HG02943 (cell line): Measurements from ENCODE around the gene CSH2.
"Not testable (repeated sequence)": the region's sequence is repeated elsewhere in the genome, so short reads cannot be mapped to it uniquely, and the experiment has no call there.

Source experiments
- ATAC-seq: cut with Tn5 transposase; IDR thresholded peaks from one replicate; pipeline ENCODE4 v1.9.1; 2021; ENCODE audit warnings: mild to moderate bottlenecking, low read depth, moderate library complexity; ENCODE audit not compliant: unreplicated experiment

The CSH2 gene

GRCh38 chr17:63866625-63867024 lies 6.9 kb downstream of the CSH2 start:
- not testable (repeated sequence) for ATAC-seq

GRCh38 chr17:63859257-63859656 lies 14.2 kb downstream of the CSH2 start:
- ATAC-seq: no peak

- ATAC-seq: not testable (repeated sequence)
Observed at GRCh38 chr17:63856425-63856824, 17.1 kb downstream of the CSH2 start.

- ATAC-seq: no peak
Observed at GRCh38 chr17:63855185-63855584, 18.3 kb downstream of the CSH2 start.

GRCh38 chr17:63854709-63855108 lies 18.8 kb downstream of the CSH2 start:
- ATAC-seq: no peak

- no peak for ATAC-seq
Observed at GRCh38 chr17:63853260-63853659, 20.2 kb downstream of the CSH2 start.

GRCh38 chr17:63850401-63850800 lies 23.1 kb downstream of the CSH2 start:
- no peak for ATAC-seq

- peak; percentile 55 for ATAC-seq
Observed at GRCh38 chr17:63848834-63849689, 24.4 kb downstream of the CSH2 start.

- ATAC-seq: no peak
Observed at GRCh38 chr17:63847525-63848249, 25.8 kb downstream of the CSH2 start.

- no peak for ATAC-seq
Observed at GRCh38 chr17:63845509-63845908, 28.0 kb downstream of the CSH2 start.

GRCh38 chr17:63843910-63844677 lies 29.4 kb downstream of the CSH2 start:
- no peak for ATAC-seq

GRCh38 chr17:63843387-63843888 lies 30.0 kb downstream of the CSH2 start:
- not testable (repeated sequence) for ATAC-seq

- ATAC-seq: peak; percentile 71
Observed at GRCh38 chr17:63842540-63843386, 30.7 kb downstream of the CSH2 start, which contains the start of gene SMARCD2. Gene SMARCD2, minus strand, starts transcription at chr17:63842685. Its CDS starts 11 bp downstream, at chr17:63842674.

GRCh38 chr17:63842173-63842539 lies 31.3 kb downstream of the CSH2 start:
- ATAC-seq: peak; percentile 22

GRCh38 chr17:63841350-63842172 lies 31.9 kb downstream of the CSH2 start:
- no peak for ATAC-seq

GRCh38 chr17:63840591-63841349 lies 32.7 kb downstream of the CSH2 start:
- ATAC-seq: no peak

- no peak for ATAC-seq
Observed at GRCh38 chr17:63838631-63839171, 34.8 kb downstream of the CSH2 start.
